HG03378 (cell line): ENCODE results near the gene SLC5A5.
"Not testable (repeated sequence)": the region's sequence is repeated elsewhere in the genome, so short reads cannot be mapped to it uniquely, and the experiment has no call there.

ENCODE experiments used
- ATAC-seq: cut with Tn5 transposase; IDR thresholded peaks from one replicate; pipeline ENCODE4 v1.9.1; 2021; ENCODE audit warnings: mild to moderate bottlenecking, moderate library complexity; ENCODE audit not compliant: unreplicated experiment

Gene SLC5A5

DNA sequence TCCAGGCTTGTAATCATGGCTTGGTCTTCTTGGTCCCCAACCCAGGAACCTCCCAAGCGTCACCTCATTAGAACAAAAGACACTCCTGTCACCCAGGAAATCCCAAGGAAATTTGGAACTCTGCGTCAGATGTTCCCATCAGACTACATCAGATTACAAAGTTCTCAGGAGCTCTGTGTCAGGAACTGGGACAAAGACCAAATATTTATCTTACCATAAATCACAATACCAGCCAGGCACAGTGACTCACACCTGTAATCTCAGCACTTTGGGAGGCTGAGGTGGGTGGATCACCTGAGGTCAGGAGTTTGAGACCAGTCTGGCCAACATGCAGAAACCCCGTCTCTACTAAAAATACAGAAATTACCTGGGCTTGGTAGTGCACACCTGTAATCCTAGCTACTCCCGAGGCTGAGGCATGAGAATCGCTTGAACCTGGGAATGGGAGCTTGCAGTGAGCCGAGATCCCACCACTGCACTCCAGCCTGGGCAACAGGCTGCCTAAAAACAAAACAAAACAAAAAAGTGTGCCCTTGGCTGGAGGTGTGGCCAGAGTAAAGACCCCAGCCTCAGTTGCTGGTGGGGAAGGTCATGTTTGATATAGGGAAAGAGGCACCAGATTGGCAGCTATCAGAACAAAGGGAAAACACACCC, 44.3 kb downstream of the SLC5A5 start:
- no peak for ATAC-seq

GRCh38 chr19:17918151-17918550, 46.4 kb downstream of the SLC5A5 start:
- not testable (repeated sequence) for ATAC-seq

GRCh38 chr19:17919122-17919521, 47.4 kb downstream of the SLC5A5 start:
- ATAC-seq, result not testable (repeated sequence)

DNA sequence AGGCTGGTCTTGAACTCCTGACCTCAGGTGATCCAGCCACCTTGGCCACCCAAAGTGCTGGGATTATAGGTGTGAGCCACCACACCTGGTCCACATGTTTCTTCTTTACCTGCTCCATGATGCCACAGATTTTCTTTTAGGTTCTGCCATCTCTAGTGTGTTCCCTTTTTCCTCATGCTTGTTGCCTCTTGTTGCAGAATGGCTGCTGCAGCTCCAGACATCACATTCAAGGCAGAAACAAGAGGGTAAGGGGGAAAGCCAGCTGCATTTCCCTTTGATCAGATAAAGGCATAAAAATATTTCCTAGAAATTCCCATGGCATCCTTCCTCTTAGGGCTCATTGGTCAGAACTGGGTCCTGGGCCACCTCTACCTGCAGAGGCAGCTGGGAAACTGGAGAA, 48.8 kb downstream of the SLC5A5 start:
- no peak for ATAC-seq

DNA sequence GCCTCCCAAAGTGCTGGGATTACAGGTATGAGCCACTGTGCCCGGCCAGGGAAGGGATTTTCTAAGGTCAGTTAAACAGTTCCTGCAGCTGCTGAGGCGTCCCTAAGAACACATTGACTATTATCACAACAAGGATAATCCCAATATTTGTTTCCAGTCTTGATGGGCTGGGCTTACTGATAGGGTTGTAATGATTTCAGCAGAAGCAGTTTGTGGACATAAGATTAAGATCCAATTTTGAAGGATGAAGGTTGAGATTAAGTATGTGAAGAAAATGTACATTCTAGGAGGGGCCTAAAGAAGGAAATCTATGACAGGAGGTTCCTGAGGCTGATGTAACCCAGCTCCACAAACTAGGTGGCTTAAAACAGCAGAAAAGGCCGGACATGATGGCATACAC, 50.4 kb downstream of the SLC5A5 start:
- ATAC-seq, result no peak

- no peak for ATAC-seq
These were observed 54.3 kb downstream of the SLC5A5 start for GRCh38 chr19:17926044-17926443.

- ATAC-seq, result no peak
These were observed 57.3 kb downstream of the SLC5A5 start for GRCh38 chr19:17929056-17929455.

DNA sequence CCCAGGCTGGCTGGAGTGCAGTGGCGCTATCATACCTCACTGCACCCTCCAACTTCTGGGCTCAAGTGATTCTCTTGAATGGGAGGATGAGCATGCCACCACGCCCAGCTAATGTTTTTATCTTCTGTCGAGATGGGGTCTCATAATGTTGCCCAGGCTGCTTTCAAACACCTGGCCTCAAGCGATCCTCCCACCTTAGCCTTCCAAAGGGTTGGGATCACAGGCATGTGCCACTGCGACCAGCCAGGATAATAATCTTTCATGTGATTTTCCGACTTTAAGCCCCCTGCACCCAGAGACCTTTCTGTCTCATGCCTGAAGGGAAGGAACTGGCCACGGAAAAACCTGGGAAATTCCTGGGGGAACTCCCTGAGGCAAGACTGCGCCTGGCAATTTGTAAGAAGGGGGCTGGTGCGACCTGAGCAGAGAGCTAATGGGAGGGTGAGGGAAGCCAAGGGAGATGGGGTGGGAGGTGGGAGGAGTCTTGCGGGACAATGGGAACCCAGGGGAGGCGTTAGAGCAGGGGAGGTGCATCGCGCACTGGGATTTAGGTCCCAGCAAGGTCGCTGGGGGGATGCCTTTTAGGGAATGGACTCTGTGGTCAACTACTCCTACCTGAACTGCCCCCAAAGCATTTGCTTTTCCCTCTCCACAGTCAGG, 59.9 kb downstream of the SLC5A5 start:
- ATAC-seq, result no peak

DNA sequence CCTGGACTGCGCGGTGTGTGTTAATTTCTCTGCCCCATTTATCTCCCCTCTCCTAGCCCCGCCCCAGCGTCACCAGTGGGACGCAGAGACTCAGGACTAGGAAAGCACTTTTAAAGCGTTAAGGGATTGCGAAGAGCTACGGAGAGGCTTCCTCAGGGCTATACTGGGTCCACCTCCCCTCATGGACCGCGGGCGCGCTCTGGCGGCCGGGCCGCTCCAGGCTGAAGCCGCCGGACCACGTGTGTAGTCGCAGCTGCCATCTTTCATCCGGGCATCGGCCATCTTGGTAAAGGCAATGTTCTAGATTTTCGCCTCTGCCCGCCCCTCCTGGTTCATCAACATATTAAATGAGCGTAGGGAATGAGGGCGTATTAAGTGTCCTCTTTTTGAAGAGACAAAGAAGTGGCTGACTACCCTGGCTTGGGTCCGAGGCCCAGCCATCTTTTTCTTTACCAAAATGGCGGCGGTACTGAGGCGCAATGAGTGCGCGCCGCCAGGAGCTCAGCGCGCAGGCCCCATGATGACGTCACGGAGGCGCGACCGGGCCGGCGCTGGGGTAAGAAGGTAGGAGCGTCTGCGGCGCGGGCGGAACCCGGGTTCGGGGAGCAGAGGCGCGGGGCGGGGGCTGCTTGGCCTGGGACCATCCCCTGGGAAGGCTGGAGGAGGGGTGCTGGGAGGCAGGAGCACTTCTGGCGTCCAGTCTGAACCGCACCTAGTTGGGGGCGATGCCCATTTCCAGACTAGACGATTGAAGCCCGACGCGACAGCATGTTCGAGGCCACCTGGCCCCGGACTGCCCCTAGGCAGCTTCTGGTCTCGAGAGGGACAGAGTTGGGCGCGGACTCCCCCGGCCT, 61.0 kb downstream of the SLC5A5 start, which contains the start of gene CCDC124:
Gene CCDC124 (plus strand): TSS at position 531 of the 854 bp plus-strand sequence. CDS start 3,406 bp downstream, outside the sequence.
- peak; percentile 65 for ATAC-seq

DNA sequence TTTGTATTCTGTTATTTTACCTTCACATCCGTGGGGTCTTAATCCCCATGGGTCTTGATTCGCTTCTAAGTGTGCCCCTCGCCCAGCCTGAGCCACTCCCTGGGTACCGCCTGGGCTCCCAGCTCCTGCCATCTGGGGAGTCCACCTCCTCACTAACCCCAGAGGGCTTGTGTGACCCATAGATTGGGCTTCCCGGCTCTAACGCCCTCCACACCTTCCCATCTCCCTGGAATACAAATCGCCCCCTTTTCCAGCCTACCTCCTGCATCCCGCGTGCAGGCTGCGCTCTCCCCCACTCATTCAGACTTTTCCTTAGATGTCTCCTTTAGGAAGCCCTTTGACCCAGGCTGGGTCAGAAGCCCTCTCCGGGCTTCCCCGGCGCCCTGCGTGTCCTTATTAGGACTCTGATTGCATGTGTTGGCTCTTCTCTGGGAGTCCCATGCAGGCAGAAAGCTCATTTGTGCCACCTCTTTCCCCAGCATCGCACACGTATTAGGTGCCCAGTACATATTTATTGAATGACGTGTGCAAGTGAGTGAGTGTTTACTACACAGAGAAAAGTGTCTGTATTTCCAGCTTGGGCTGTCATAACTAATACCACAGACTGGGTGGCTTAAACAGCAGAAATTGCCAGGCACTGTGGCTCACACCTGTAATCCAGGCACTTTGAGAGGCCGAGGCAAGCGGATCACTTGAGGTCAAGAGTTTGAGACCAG, 61.8 kb downstream of the SLC5A5 start:
- no peak for ATAC-seq

GRCh38 chr19:17936379-17936778, 64.6 kb downstream of the SLC5A5 start:
- ATAC-seq, result no peak

- no peak for ATAC-seq
These were observed 65.7 kb downstream of the SLC5A5 start for GRCh38 chr19:17937371-17937900.

DNA sequence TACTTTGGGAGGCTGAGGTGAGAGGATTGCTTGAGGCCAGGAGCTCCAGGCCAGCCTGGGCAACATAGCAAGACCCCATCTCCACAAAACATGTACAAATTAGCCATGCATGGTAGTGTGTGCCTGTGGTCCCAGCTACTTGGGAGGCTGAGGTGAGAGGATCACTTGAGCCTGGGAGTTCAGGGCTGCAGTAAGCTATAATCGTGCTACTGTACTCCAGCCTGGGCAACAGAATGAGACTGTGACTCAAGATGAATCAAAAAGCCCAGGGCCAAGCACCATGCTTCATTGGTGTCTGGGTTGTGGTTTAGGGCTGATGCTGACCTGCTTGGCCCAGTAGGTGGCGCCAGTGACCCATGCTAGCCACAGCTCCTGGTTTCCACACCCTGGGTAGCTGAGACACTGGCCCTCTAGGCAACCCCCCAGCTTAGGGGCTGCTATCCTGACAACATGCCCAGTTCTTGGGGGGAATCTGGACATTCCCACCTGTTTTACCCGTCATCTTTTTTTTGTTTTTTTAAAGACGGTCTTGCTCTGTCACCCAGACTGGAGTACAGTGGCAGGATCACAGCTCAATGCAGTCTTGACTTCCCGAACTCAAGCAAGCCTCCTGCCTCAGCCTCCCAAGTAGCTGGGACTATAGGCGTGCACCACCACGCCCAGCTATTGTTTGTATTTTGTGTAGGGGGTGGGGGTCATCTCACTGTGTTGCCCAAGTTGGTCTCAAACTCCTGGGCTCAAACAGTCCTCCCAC, 66.5 kb downstream of the SLC5A5 start:
- ATAC-seq, result no peak

DNA sequence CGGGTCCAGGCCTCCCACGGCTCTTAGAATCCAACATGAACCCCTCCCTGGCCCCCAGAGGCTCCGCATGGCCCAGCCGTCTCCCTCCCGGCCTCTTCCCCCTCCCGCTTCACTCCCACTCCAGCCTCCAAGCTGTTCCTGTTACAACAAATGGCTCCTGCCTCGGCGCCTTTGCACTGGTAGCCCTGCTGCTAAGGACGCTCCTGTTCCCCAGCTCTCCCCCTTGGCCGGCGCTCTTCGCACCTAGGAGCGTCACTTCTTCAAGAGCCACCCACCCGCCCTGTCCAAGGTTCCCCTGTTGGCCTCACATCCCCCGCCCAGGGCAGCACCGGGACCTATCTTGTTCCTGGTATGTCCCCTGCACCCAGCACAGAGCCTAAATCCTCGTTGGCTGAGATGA, 70.4 kb downstream of the SLC5A5 start:
- ATAC-seq, result no peak

GRCh38 chr19:17942582-17943273, 71.0 kb downstream of the SLC5A5 start:
- ATAC-seq, result no peak

DNA sequence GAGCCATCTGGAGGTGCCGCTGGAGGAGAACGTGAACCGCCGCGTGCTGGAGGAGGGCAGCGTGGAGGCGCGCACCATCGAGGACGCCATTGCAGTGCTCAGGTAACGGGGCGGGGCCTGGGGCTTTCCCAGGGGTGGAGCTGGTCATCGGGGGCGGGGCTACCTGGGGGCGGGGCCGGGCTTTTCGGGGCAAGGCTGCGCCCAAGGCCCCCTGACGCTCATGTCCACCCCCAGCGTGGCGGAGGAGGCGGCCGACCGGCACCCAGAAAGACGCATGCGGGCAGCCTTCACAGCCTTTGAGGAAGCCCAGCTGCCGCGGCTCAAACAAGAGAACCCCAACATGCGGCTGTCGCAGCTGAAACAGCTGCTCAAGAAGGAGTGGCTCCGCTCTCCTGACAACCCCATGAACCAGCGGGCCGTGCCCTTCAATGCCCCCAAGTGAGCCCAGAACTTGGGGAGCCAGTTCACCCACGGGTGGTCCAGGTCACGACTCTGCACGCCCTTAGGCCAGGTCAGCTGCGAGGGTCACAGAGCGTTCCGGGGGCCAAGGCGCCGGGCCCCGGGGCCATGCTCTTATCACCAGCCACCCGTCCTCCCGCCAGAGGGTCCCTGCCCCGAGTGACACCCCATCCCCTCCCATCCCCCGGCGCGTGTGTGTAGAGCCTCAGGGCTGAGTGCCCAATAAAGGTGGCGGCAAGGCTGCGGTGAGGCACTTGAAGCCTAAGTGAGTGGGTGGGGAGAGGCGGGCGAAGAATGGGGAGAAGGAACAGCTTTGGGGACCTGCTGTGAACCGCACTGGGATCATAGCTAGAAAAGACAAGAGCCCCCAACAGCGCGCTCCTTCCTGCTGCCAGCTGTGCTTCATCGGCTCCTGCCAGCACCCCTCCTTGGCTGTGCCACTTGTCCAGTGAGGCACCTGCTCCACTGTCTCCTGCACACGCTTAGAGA, 71.8 kb downstream of the SLC5A5 start:
- no peak for ATAC-seq

GRCh38 chr19:17944301-17944700, 72.6 kb downstream of the SLC5A5 start:
- ATAC-seq, result no peak
